ENCODE results near the gene CACNA1A. TPM values are rescaled to one million over a fixed set of nuclear protein-coding genes. Genes with fewer than 3 reads are reported as not detected.

Gene CACNA1A
- polyA plus RNA-seq, 1 donor (not counting 4 experiments of a cell fraction or from before 2014, with no cell fraction given): not detected

DNA sequence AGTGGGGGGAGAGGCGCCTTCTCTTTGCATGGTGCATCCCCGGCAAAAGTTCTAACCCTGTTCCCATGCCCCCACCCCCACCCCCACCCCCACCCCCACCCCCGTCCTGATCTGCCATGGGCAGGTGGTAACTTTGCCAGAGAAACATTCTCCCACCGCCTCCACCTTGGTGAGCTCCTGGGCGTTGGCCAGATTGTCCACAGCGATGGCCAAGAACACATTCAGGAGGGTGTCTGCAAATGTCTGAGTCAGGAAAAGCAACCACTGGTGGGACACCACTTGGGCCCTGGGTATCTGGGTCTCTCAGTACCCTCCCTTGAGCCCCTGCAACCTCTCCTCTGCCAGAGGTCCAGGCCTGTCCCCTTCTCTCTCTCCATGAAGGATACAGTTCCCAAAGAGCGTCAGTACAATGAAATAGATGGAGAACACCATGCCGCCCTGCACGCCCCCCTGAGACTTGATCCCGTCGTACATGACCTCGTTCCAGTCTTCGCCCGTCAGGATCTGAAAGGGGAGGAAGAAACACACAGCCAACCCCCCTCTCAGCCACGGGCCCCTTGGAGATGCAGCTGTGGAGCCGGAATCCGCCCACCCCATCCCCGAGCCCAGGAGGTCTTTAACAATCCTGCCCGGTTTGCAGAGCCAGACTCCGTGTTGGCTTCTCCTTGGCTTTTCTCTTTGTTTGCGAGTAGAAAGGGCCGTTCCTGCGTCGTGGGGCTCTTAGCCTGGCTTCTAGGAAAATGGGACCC, 202.7 kb downstream of the CACNA1A start:
- no peaks in the 10 kb centered on the region for H3K4me1 ChIP-seq (ENCODE audit: control insufficient read depth, extremely low read depth, insufficient read depth, low read length)
- H2AFZ ChIP-seq (ENCODE audit: control insufficient read depth, low read length): no peak overlapping the region
- H3K9me1 ChIP-seq (ENCODE audit: control insufficient read depth, extremely low read depth, insufficient read depth, low read length): no peaks in the 10 kb centered on the region
- FAIRE-seq (no peak), DNase-seq (ENCODE audit: low read depth, low spot score) (no peak)
- no peaks in the 10 kb centered on the region for H3K36me3 ChIP-seq (ENCODE audit: control insufficient read depth in 2 of 2, extremely low read depth in 1 of 2, insufficient read depth in 2 of 2, low read length in 2 of 2)
- H3K4me3 ChIP-seq (ENCODE audit: control insufficient read depth in 2 of 3, extremely low read depth in 1 of 3, insufficient read depth in 2 of 3, low read depth in 1 of 3, low read length in 3 of 3): no peak overlapping the region
- no peak overlapping the region for H3K9ac ChIP-seq (ENCODE audit: control insufficient read depth, extremely low read depth, insufficient read depth, low read length)
- no peak overlapping the region for H3K4me2 ChIP-seq (ENCODE audit: control insufficient read depth, extremely low read depth, insufficient read depth, low read depth, low read length)
- TF ChIP-seq, protein P1, sequence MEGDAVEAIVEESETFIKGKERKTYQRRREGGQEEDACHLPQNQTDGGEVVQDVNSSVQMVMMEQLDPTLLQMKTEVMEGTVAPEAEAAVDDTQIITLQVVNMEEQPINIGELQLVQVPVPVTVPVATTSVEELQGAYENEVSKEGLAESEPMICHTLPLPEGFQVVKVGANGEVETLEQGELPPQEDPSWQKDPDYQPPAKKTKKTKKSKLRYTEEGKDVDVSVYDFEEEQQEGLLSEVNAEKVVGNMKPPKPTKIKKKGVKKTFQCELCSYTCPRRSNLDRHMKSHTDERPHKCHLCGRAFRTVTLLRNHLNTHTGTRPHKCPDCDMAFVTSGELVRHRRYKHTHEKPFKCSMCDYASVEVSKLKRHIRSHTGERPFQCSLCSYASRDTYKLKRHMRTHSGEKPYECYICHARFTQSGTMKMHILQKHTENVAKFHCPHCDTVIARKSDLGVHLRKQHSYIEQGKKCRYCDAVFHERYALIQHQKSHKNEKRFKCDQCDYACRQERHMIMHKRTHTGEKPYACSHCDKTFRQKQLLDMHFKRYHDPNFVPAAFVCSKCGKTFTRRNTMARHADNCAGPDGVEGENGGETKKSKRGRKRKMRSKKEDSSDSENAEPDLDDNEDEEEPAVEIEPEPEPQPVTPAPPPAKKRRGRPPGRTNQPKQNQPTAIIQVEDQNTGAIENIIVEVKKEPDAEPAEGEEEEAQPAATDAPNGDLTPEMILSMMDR (optimal IDR thresholded peaks at IDR 0.05 in 1 of 3, IDR thresholded peaks at IDR 0.05 in 1 of 3, conservative IDR thresholded peaks at IDR 0.05 in 1 of 3; ENCODE audit: extremely low read depth in 1 of 3, insufficient read depth in 2 of 3, low read length in 3 of 3): no peak
- no peak for TF ChIP-seq EZH2 (IDR thresholded peaks at IDR 0.05; ENCODE audit: low read length)
- H3K9me3 ChIP-seq (ENCODE audit: control insufficient read depth, low read depth, low read length): no peaks in the 10 kb centered on the region
- no peaks in the 10 kb centered on the region for H4K20me1 ChIP-seq (ENCODE audit: control insufficient read depth, extremely low read depth, insufficient read depth, low read length)
- peaks cover 9% of the 10 kb centered on the region for H3K27me3 ChIP-seq (ENCODE audit: control insufficient read depth, extremely low read depth, insufficient read depth, low read length)
- H3K79me2 ChIP-seq (ENCODE audit: control insufficient read depth, insufficient read depth, low read length): no peaks in the 10 kb centered on the region
- dilution Hi-C loops (cut with MboI; ENCODE audit: extremely low pct_ligation_motif_present, low sequenced_read_pairs): no loop called here
- no peak overlapping the region for H3K27ac ChIP-seq (ENCODE audit: control insufficient read depth, insufficient read depth, low read length)

DNA sequence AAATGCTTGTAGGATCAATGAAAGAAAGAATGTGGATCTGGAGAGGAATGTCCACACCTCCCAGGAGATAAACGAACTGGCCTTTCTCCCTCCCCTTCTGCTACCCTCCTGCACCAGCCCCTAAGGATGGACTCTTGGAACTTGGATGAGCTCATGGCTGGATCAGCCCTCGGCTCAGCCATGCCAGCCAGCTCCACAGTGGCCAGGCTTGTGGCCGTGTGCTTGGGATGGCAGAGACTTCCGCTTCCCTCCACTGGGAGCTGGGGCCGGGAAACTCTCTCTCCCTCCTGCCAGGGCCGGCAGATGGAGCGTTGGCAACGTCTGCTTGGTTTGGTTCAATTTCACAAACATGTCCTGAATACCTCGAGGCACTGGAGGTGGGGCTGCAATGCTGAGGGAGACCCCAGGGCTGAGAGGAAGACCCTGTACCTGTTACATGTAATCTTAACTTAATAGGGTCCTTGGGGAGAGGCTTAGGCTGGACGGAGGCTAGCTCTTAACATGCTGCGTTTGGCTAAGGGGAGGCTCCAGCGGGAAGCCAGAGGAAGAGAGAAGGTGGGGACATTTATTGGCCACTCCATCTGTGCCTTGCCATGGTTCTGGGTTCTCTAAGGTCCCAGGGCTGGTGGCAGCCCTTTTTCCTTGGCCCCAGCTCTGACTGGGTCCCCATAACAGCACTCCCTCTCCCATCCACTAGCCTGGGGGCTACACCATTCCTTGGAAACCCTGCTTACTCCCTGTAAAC, 203.6 kb downstream of the CACNA1A start:
- Histone ChIP-seq H3K27me3 (ENCODE audit: control insufficient read depth, extremely low read depth, insufficient read depth, low read length) (peaks cover 12% of the 10 kb centered on the region), H3K9me1 (ENCODE audit: control insufficient read depth, extremely low read depth, insufficient read depth, low read length) (no peaks in the 10 kb centered on the region), H4K20me1 (ENCODE audit: control insufficient read depth, extremely low read depth, insufficient read depth, low read length) (no peaks in the 10 kb centered on the region), H3K27ac (ENCODE audit: control insufficient read depth, insufficient read depth, low read length) (no peak overlapping the region), H3K36me3 (ENCODE audit: control insufficient read depth in 2 of 2, extremely low read depth in 1 of 2, insufficient read depth in 2 of 2, low read length in 2 of 2) (no peaks in the 10 kb centered on the region), H3K4me1 (ENCODE audit: control insufficient read depth, extremely low read depth, insufficient read depth, low read length) (no peaks in the 10 kb centered on the region), H3K4me2 (ENCODE audit: control insufficient read depth, extremely low read depth, insufficient read depth, low read depth, low read length) (no peak overlapping the region), H3K4me3 (ENCODE audit: control insufficient read depth in 2 of 3, extremely low read depth in 1 of 3, insufficient read depth in 2 of 3, low read depth in 1 of 3, low read length in 3 of 3) (no peak overlapping the region), H2AFZ (ENCODE audit: control insufficient read depth, low read length) (no peak overlapping the region), H3K9me3 (ENCODE audit: control insufficient read depth, low read depth, low read length) (no peaks in the 10 kb centered on the region), H3K79me2 (ENCODE audit: control insufficient read depth, insufficient read depth, low read length) (no peaks in the 10 kb centered on the region), H3K9ac (ENCODE audit: control insufficient read depth, extremely low read depth, insufficient read depth, low read length) (no peak overlapping the region)
- no peak for DNase-seq (ENCODE audit: low read depth, low spot score)
- dilution Hi-C loops (cut with MboI; ENCODE audit: extremely low pct_ligation_motif_present, low sequenced_read_pairs): no loop called here
- FAIRE-seq: no peak
- TF ChIP-seq, protein P1 (optimal IDR thresholded peaks at IDR 0.05 in 1 of 3, IDR thresholded peaks at IDR 0.05 in 1 of 3, conservative IDR thresholded peaks at IDR 0.05 in 1 of 3; ENCODE audit: extremely low read depth in 1 of 3, insufficient read depth in 2 of 3, low read length in 3 of 3): no peak
- no peak for TF ChIP-seq EZH2 (IDR thresholded peaks at IDR 0.05; ENCODE audit: low read length)

All from keratinocyte (primary cell).